ENCODE data around the gene TMEM248.

TMEM248 gene

GRCh38 chr7:66921918-66922486 lies 977 bp downstream of the TMEM248 start:
- Histone ChIP-seq H3K4me1 (ENCODE audit: insufficient read depth, insufficient read length) (no peaks in the 10 kb centered on the region), H3K9ac (ENCODE audit: insufficient read length, low read depth) (peak overlapping the region; percentile 99), H3K9me3 (ENCODE audit: insufficient read depth, low read length) (no peaks in the 10 kb centered on the region), H3K4me3 (ENCODE audit: insufficient read length, low read depth) (peak overlapping the region; percentile 99), H3K36me3 (ENCODE audit: insufficient read depth, insufficient read length, low read length) (peaks cover 32% of the 10 kb centered on the region), H3K27me3 (ENCODE audit: insufficient read depth, insufficient read length) (no peaks in the 10 kb centered on the region)
- no peak for DNase-seq (ENCODE audit: low read depth, low spot score)
- TF ChIP-seq ZNF274 (IDR thresholded peaks at IDR 0.05; ENCODE audit: low read depth, low read length) (no peak), SUZ12 (IDR thresholded peaks at IDR 0.05; ENCODE audit: extremely low read depth, insufficient read depth, insufficient read length) (no peak), YY1 (IDR thresholded peaks at IDR 0.05; ENCODE audit: insufficient read depth, insufficient read length) (no peak)

DNA sequence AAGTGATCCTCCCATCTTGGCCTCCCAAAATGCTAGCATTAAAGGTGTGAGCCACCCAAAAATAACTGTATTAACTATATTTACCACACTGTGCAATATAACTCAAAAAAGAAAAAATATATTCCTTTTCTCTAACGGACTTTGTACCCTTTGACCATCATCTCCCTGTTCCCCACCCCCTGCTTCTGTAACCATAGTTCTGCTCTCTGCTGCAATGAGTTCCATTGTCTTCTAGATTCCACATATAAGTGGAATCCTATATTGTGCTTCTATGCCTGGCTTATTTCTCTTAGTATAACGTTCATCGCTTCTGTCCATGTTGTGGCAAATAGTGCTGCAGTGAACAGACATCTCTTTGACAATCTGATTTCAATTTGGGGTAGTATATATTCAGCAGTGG lies 4.2 kb downstream of the TMEM248 start:
- H3K9me3 ChIP-seq (ENCODE audit: insufficient read depth, low read length), result no peaks in the 10 kb centered on the region
- H3K9ac ChIP-seq (ENCODE audit: insufficient read length, low read depth), result no peak overlapping the region
- no peak overlapping the region for H3K4me3 ChIP-seq (ENCODE audit: insufficient read length, low read depth)
- peaks cover 46% of the 10 kb centered on the region for H3K36me3 ChIP-seq (ENCODE audit: insufficient read depth, insufficient read length, low read length)
- DNase-seq (ENCODE audit: low read depth, low spot score), result no peak
- TF ChIP-seq SUZ12 (IDR thresholded peaks at IDR 0.05; ENCODE audit: extremely low read depth, insufficient read depth, insufficient read length) (no peak), YY1 (IDR thresholded peaks at IDR 0.05; ENCODE audit: insufficient read depth, insufficient read length) (no peak), ZNF274 (IDR thresholded peaks at IDR 0.05; ENCODE audit: low read depth, low read length) (no peak)
- no peaks in the 10 kb centered on the region for H3K27me3 ChIP-seq (ENCODE audit: insufficient read depth, insufficient read length)
- no peaks in the 10 kb centered on the region for H3K4me1 ChIP-seq (ENCODE audit: insufficient read depth, insufficient read length)

DNA sequence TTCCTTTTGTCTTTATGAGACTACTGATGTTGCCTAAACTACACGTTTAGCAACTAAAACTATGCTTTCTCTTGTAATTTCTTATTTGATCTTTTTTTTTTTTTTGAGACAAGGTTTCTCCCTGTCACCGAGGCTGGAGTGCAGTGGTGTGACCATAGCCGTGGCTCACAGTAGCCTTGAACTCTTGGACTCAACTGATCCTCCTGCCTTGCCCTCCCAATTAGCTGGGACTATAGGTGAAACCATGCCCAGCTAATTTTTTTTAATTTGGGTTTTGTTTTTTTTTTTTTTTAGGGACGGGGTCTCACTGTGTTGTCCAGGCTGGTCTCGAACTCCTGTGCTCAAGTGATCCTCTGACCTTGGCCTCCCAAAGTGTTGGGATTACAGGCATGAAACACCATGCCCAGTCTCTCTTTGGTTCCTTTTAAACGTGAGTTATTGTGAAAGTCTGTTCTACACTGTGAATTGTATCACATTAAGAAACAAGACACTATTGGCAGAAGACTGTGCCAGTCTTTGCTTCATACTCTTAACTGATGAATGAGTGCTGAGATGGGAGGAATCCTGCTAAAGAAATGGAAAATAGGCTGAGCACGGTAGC lies 6.4 kb downstream of the TMEM248 start:
- no peaks in the 10 kb centered on the region for H3K27me3 ChIP-seq (ENCODE audit: insufficient read depth, insufficient read length)
- TF ChIP-seq ZNF274 (IDR thresholded peaks at IDR 0.05; ENCODE audit: low read depth, low read length) (no peak), SUZ12 (IDR thresholded peaks at IDR 0.05; ENCODE audit: extremely low read depth, insufficient read depth, insufficient read length) (no peak), YY1 (IDR thresholded peaks at IDR 0.05; ENCODE audit: insufficient read depth, insufficient read length) (no peak)
- no peaks in the 10 kb centered on the region for H3K9me3 ChIP-seq (ENCODE audit: insufficient read depth, low read length)
- no peaks in the 10 kb centered on the region for H3K4me1 ChIP-seq (ENCODE audit: insufficient read depth, insufficient read length)
- no peak overlapping the region for H3K9ac ChIP-seq (ENCODE audit: insufficient read length, low read depth)
- no peak overlapping the region for H3K4me3 ChIP-seq (ENCODE audit: insufficient read length, low read depth)
- no peak for DNase-seq (ENCODE audit: low read depth, low spot score)
- H3K36me3 ChIP-seq (ENCODE audit: insufficient read depth, insufficient read length, low read length), result peaks cover 48% of the 10 kb centered on the region

DNA sequence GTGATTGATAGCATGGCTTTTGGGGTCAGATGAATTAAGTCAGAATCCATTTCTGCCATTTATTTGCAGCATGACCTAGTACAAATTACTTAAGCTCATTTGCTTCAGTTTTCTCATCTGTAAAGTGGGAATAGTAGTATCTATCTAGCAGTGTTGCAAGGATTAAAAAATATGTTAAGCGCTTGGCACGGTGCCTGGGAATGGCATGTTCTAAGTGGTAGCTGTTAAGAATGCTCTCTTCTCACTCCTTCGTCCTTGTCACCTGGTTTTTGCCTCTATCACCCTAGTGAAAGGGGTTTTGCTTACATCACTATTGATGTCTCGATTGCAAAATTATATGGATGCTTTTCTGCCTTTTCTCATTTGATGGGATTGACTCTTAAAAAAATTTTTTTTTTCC lies 7.4 kb downstream of the TMEM248 start:
- Histone ChIP-seq H3K9me3 (ENCODE audit: insufficient read depth, low read length) (no peaks in the 10 kb centered on the region), H3K4me1 (ENCODE audit: insufficient read depth, insufficient read length) (no peaks in the 10 kb centered on the region), H3K27me3 (ENCODE audit: insufficient read depth, insufficient read length) (no peaks in the 10 kb centered on the region), H3K4me3 (ENCODE audit: insufficient read length, low read depth) (no peak overlapping the region), H3K9ac (ENCODE audit: insufficient read length, low read depth) (no peak overlapping the region), H3K36me3 (ENCODE audit: insufficient read depth, insufficient read length, low read length) (peaks cover 41% of the 10 kb centered on the region)
- DNase-seq (ENCODE audit: low read depth, low spot score), result no peak
- TF ChIP-seq ZNF274 (IDR thresholded peaks at IDR 0.05; ENCODE audit: low read depth, low read length) (no peak), SUZ12 (IDR thresholded peaks at IDR 0.05; ENCODE audit: extremely low read depth, insufficient read depth, insufficient read length) (no peak), YY1 (IDR thresholded peaks at IDR 0.05; ENCODE audit: insufficient read depth, insufficient read length) (no peak)

- H3K36me3 ChIP-seq (ENCODE audit: insufficient read depth, insufficient read length, low read length), result peaks cover 34% of the 10 kb centered on the region
- TF ChIP-seq ZNF274 (IDR thresholded peaks at IDR 0.05; ENCODE audit: low read depth, low read length) (no peak), YY1 (IDR thresholded peaks at IDR 0.05; ENCODE audit: insufficient read depth, insufficient read length) (no peak), SUZ12 (IDR thresholded peaks at IDR 0.05; ENCODE audit: extremely low read depth, insufficient read depth, insufficient read length) (no peak)
- H3K9ac ChIP-seq (ENCODE audit: insufficient read length, low read depth), result no peak overlapping the region
- no peaks in the 10 kb centered on the region for H3K4me1 ChIP-seq (ENCODE audit: insufficient read depth, insufficient read length)
- H3K9me3 ChIP-seq (ENCODE audit: insufficient read depth, low read length), result no peaks in the 10 kb centered on the region
- DNase-seq (ENCODE audit: low read depth, low spot score), result no peak
- H3K27me3 ChIP-seq (ENCODE audit: insufficient read depth, insufficient read length), result no peaks in the 10 kb centered on the region
- no peak overlapping the region for H3K4me3 ChIP-seq (ENCODE audit: insufficient read length, low read depth)
Measured at GRCh38 chr7:66929165-66929564, 8.1 kb downstream of the TMEM248 start.

DNA sequence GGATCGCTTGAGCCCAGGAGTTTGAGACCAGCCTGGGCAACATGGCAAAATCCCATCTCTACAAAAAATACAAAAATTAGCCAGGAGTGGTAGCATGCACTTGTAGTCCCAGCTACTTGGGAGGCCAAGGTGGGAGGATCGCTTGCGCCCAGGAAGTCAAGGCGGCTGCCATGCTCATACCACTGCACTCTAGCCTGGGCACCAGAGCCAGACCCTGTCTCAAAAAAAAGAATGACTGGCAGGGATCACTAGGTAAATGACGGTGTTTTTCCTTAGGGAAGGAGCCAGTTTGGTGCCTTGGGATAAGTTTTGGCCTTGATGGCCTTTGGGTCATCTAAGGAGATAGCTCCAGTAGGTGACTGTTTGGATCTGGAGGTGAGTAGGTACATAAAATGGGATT lies 8.9 kb downstream of the TMEM248 start:
- no peaks in the 10 kb centered on the region for H3K27me3 ChIP-seq (ENCODE audit: insufficient read depth, insufficient read length)
- no peak overlapping the region for H3K4me3 ChIP-seq (ENCODE audit: insufficient read length, low read depth)
- no peak for DNase-seq (ENCODE audit: low read depth, low spot score)
- H3K4me1 ChIP-seq (ENCODE audit: insufficient read depth, insufficient read length), result no peaks in the 10 kb centered on the region
- no peak overlapping the region for H3K9ac ChIP-seq (ENCODE audit: insufficient read length, low read depth)
- H3K9me3 ChIP-seq (ENCODE audit: insufficient read depth, low read length), result no peaks in the 10 kb centered on the region
- peaks cover 31% of the 10 kb centered on the region for H3K36me3 ChIP-seq (ENCODE audit: insufficient read depth, insufficient read length, low read length)
- TF ChIP-seq ZNF274 (IDR thresholded peaks at IDR 0.05; ENCODE audit: low read depth, low read length) (no peak), SUZ12 (IDR thresholded peaks at IDR 0.05; ENCODE audit: extremely low read depth, insufficient read depth, insufficient read length) (no peak)

GRCh38 chr7:66930341-66930740 lies 9.3 kb downstream of the TMEM248 start:
- Histone ChIP-seq H3K4me3 (ENCODE audit: insufficient read length, low read depth) (no peak overlapping the region), H3K36me3 (ENCODE audit: insufficient read depth, insufficient read length, low read length) (peaks cover 27% of the 10 kb centered on the region), H3K27me3 (ENCODE audit: insufficient read depth, insufficient read length) (no peaks in the 10 kb centered on the region), H3K9ac (ENCODE audit: insufficient read length, low read depth) (peak overlapping the region; percentile 51), H3K9me3 (ENCODE audit: insufficient read depth, low read length) (no peaks in the 10 kb centered on the region), H3K4me1 (ENCODE audit: insufficient read depth, insufficient read length) (no peaks in the 10 kb centered on the region)
- TF ChIP-seq ZNF274 (IDR thresholded peaks at IDR 0.05; ENCODE audit: low read depth, low read length), result no peak
- DNase-seq (ENCODE audit: low read depth, low spot score), result peak; percentile 52
